Stomach (tissue), 9 donors: ENCODE results near the gene RPE. TPM values are rescaled to one million over a fixed set of nuclear protein-coding genes. Genes with fewer than 3 reads are reported as not detected.

ENCODE experiments used
- DNase-seq, 2 donors: peaks; one replicate each; pipeline versions ENCODE4 v3.0.0 to v3.0.0-alpha.2; 2013 to 2019
- H3K27ac ChIP-seq, 5 donors: fragments of 200-600 bp in 4 of 5; sonication (generic) in 4 of 5; one replicate each; pipeline ENCODE4 v1.5.1; 2013 to 2019; ENCODE audit warnings: mild to moderate bottlenecking in 1 of 5, moderate library complexity in 1 of 5
- H3K27me3 ChIP-seq, 3 donors: fragments of 200-600 bp; sonication (generic); one replicate each; pipeline ENCODE4 v1.5.1; 2017 to 2019; ENCODE audit warnings: mixed run types in 1 of 3
- H3K36me3 ChIP-seq, 4 donors: fragments of 200-600 bp; sonication (generic); 1 replicate in 3 of 4; 2 replicates in 1 of 4; pipeline ENCODE4 v1.5.1; 2016 to 2019
- H3K4me1 ChIP-seq, 4 donors: fragments of 200-600 bp; sonication (generic); one replicate each; pipeline ENCODE4 v1.5.1; 2016 to 2019
- H3K4me3 ChIP-seq, 4 donors: fragments of 200-600 bp; sonication (generic) in 3 of 4; one replicate each; pipeline ENCODE4 v1.5.1; 2016 to 2019; ENCODE audit warnings: mild to moderate bottlenecking in 1 of 4
- H3K9me3 ChIP-seq, 4 donors: fragments of 200-600 bp; sonication (generic); one replicate each; pipeline ENCODE4 v1.5.1; 2016 to 2019
- EP300 ChIP-seq: sonication (generic); formaldehyde crosslinking; IDR thresholded peaks from one replicate; pipeline ENCODE4 v1.6.1; 2017; ENCODE audit warnings: antibody characterized with exemption
- POLR2A ChIP-seq, 4 donors: fragments of 450-650 bp; IDR thresholded peaks; one replicate each; pipeline ENCODE4 v1.6.1; 2016; ENCODE audit warnings: antibody characterized with exemption in 4 of 4, control low read depth in 2 of 4, mild to moderate bottlenecking in 1 of 4, moderate library complexity in 1 of 4
- POLR2AphosphoS5 ChIP-seq, 3 donors: sonication (generic); formaldehyde crosslinking; IDR thresholded peaks; one replicate each; pipeline ENCODE4 v1.6.1; 2016; ENCODE audit warnings: antibody characterized with exemption in 3 of 3
- WGBS, 5 donors: extraction: QIAGEN DNeasy Blood & Tissue Kit in 3 of 5; methylation state at CpG; one replicate each; pipeline versions ENCODE4 v1.1.5 to v1.1.7; 2013 to 2018; 5-methylcytosine and 5-hydroxymethylcytosine counted together
- intact Hi-C: fragments of 100-400 bp; cut with DNase I; formaldehyde crosslinking; loops from one replicate; pipeline ENCODE4 v1.15.1; 2023; ENCODE audit warnings: low total_unique reads
- polyA plus RNA-seq, 3 donors: library from polyadenylated mRNA; stranded (reverse); fragments of 200-250 nt; gene quantifications; one replicate each; pipeline ENCODE4 v1.2.3, GENCODE V29; 2013
- total RNA-seq, 5 donors: library from RNA; depleted of rRNA; stranded (reverse); fragments of >200 nt; gene quantifications; one replicate each; pipeline versions ENCODE4 v1.1.0 to v1.2.3, GENCODE V29; 2014 to 2016
- TF ChIP-seq, protein P1 (sequence below), 7 experiments: fragments of 450-650 bp in 4 of 7; fragments of 200-600 bp in 3 of 7; sonication (generic) in 3 of 7; IDR thresholded peaks; one replicate each; pipeline ENCODE4 v1.5.1; 2016 to 2019; ENCODE audit warnings: antibody characterized with exemption in 7 of 7, control low read depth in 2 of 7, mild to moderate bottlenecking in 1 of 7
- donor health status: healthy with polysubstance abuse.
- donor health status: Bipolar disorder and iron deficiency.
- donor health status: healthy.

The RPE gene
- total and polyA plus RNA-seq, 8 donors: 1.2 to 91.2 (median 20.5) TPM

DNA sequence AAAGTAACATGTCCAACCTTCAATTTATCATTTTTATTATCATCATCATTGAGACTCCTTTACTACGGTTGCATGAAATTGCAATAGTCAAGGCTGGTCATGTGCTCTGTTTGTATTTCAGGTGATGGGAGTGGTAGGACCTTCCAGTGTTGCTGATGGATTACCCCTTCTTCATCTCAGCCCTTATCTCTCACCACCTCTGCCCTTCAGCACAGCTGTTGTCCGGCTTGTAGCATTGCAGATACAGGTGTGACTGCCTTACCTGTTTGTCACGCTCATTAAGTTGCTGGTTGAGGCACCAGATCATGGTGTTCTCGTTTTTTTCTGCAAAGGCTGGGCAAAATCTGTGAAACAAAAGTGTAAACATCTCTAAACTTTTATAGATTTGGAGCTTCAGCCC, 31.7 kb upstream of the RPE start:
- intact Hi-C loops: no loop called here
- DNase-seq: no peak
- WGBS, 5 donors: 50 to 68% (median 53%) methylated on average over 4 of the region's 4 CpGs

DNA sequence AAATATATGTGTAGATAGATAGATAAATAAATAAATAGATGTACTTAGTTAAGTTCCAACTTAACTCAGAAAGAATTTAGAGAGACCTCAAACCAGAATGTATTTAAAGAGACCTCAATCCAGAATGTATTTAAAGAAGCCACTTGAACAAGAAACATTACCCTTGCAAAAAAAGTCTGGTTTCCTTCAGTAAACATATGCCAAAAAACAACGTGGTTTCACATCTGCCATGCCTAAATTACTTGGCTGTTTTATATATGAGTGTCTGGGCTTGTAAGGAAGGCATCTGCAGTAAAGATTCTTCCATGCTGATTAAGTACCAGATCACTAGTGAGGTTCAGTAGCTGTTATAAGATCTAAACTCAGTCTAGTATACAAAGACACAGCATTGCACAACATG, 29.1 kb upstream of the RPE start:
- no peaks in the 10 kb centered on the region for H3K9me3 ChIP-seq
- H3K27ac ChIP-seq: no peak overlapping the region
- no peaks in the 10 kb centered on the region for H3K27me3 ChIP-seq
- DNase-seq: peak in 1 of 2 donors; percentile 14
- 5 to 32% (median 24%) methylated on average over 1 of the region's 1 CpG for WGBS, 5 donors
- H3K36me3 ChIP-seq: no peaks in the 10 kb centered on the region
- intact Hi-C loops: no loop called here
- H3K4me1 ChIP-seq: no peaks in the 10 kb centered on the region
- no peak overlapping the region for H3K4me3 ChIP-seq
- TF ChIP-seq POLR2AphosphoS5 (IDR thresholded peaks at IDR 0.05): no peak
- no peak for TF ChIP-seq POLR2A (IDR thresholded peaks at IDR 0.05)
- TF ChIP-seq, protein P1, sequence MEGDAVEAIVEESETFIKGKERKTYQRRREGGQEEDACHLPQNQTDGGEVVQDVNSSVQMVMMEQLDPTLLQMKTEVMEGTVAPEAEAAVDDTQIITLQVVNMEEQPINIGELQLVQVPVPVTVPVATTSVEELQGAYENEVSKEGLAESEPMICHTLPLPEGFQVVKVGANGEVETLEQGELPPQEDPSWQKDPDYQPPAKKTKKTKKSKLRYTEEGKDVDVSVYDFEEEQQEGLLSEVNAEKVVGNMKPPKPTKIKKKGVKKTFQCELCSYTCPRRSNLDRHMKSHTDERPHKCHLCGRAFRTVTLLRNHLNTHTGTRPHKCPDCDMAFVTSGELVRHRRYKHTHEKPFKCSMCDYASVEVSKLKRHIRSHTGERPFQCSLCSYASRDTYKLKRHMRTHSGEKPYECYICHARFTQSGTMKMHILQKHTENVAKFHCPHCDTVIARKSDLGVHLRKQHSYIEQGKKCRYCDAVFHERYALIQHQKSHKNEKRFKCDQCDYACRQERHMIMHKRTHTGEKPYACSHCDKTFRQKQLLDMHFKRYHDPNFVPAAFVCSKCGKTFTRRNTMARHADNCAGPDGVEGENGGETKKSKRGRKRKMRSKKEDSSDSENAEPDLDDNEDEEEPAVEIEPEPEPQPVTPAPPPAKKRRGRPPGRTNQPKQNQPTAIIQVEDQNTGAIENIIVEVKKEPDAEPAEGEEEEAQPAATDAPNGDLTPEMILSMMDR (IDR thresholded peaks at IDR 0.05): no peak
- TF ChIP-seq EP300: no peak

More for the DNA sequence above, 31.7 kb upstream of the RPE start:
- Histone ChIP-seq H3K9me3 (no peaks in the 10 kb centered on the region), H3K27ac (no peak overlapping the region), H3K27me3 (no peaks in the 10 kb centered on the region), H3K4me1 (no peaks in the 10 kb centered on the region), H3K4me3 (no peak overlapping the region), H3K36me3 (no peaks in the 10 kb centered on the region)
- TF ChIP-seq POLR2AphosphoS5 (IDR thresholded peaks at IDR 0.05) (no peak), EP300 (no peak), POLR2A (IDR thresholded peaks at IDR 0.05) (no peak)
- TF ChIP-seq, protein P1 (IDR thresholded peaks at IDR 0.05): no peak

DNA sequence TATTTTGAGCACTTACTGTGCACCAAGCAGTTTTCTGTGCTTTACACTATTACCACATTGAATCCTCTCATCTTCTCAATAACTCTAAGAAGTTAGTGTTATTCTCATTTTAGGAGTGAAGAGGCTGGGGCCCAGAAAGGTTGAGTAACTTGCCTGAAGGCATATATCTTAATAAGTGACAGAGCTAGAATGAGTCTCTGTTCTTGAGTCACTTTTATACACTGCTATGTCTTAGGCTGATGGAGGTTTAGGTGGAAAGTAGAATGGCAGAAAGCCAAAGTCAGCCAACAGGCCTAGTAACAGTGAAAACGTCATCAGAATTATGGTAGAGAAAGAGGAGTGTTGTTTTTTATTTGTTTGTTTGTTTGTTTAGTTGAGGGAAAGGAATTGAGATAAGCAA, 27.9 kb upstream of the RPE start:
- no peaks in the 10 kb centered on the region for H3K9me3 ChIP-seq
- H3K36me3 ChIP-seq: no peaks in the 10 kb centered on the region
- no peak overlapping the region for H3K27ac ChIP-seq
- H3K4me1 ChIP-seq: no peaks in the 10 kb centered on the region
- intact Hi-C loops: no loop called here
- no peak overlapping the region for H3K4me3 ChIP-seq
- 36 to 64% (median 38%) methylated on average over 1 of the region's 1 CpG for WGBS, 5 donors
- TF ChIP-seq, protein P1 (IDR thresholded peaks at IDR 0.05): no peak
- TF ChIP-seq POLR2AphosphoS5 (IDR thresholded peaks at IDR 0.05): no peak
- no peak for TF ChIP-seq EP300
- no peak for TF ChIP-seq POLR2A (IDR thresholded peaks at IDR 0.05)
- no peaks in the 10 kb centered on the region for H3K27me3 ChIP-seq
- DNase-seq: no peak

DNA sequence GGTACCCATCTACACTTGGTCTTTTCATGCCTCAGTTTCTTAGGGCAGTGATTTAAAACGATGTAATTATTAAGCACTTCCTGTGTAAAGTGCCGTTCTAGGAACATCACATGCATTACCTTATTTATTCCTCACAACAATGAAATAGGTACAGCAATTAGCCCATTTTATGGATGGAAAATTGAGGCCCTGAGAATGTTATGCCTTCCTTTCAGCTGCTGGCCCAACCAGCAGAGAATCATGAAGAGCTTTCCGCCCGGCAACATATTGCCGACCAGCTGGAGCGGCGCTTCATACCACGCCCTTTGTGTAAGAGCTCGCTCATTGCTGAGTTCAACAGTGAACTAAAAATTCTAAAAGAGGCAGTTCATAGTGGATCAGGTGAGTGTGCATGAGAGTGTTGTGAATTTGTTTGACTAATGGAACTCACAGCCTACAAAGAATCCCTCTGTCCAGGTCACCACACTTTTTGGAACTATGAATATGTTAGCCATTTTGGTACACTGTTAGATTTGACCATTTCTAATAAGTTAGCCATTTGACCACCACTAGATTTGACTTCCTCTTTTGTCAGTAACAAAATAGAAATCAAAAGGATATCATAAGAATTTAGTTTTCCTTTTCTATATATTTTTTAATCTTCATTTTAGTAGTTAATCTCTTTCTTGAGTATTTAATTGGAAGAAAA, 25.6 kb upstream of the RPE start:
- Histone ChIP-seq H3K36me3 (no peaks in the 10 kb centered on the region), H3K4me1 (no peaks in the 10 kb centered on the region), H3K27me3 (no peaks in the 10 kb centered on the region), H3K27ac (no peak overlapping the region), H3K9me3 (no peaks in the 10 kb centered on the region), H3K4me3 (no peak overlapping the region)
- DNase-seq: no peak
- TF ChIP-seq, protein P1 (IDR thresholded peaks at IDR 0.05): no peak
- no peak for TF ChIP-seq POLR2A (IDR thresholded peaks at IDR 0.05)
- no peak for TF ChIP-seq EP300
- TF ChIP-seq POLR2AphosphoS5 (IDR thresholded peaks at IDR 0.05): no peak
- WGBS, 5 donors: 86 to 89% (median 87%) methylated on average over 9 of the region's 9 CpGs
- intact Hi-C loops: loop anchor here (5.0 kb wide), 1 partner anchor 220 kb away; no protein-coding TSS in a partner anchor
